ENCODE measurements around the gene STRIP1. TPM values are rescaled to one million over a fixed set of nuclear protein-coding genes. Genes with fewer than 3 reads are reported as not detected.

The STRIP1 gene
- total and polyA plus RNA-seq, 10 of the 15 experiments (the other 5 are each of a cell fraction or from before 2014, with no cell fraction given), result 6.3 to 26.6 (median 18.0) TPM

DNA sequence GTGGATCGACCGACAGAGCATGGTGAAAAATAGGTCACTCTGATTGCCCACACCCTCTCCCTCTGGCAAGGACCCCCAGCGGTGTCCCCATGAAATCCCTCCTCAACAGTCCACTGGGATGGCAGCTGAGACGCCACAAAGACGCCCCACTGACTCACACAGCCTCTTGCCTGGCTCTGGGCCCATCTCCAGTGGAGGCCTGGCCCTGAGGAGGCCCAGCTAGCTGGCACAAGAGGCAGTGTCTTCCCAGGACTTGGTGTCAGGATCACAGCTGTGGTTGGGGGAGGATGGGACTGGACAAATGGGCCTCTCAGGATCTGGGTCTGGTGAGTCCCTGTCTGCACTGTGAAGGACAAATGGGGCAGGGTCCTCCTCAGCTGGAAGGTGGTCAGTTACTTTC lies 31.4 kb downstream of the STRIP1 start:
- Histone ChIP-seq H3K79me2 (ENCODE audit: control insufficient read depth, insufficient read depth, low read length) (no peaks in the 10 kb centered on the region), H3K27me3 (replicated peaks in 1 of 2; ENCODE audit: control insufficient read depth in 2 of 2, insufficient read depth in 2 of 2, low read length in 1 of 2) (peaks cover 24 to 33% of the 10 kb centered on the region in 2 experiments), H3K36me3 (ENCODE audit: control insufficient read depth in 2 of 2, insufficient read depth in 2 of 2, low read length in 1 of 2) (no peaks in the 10 kb centered on the region; a peak in 1 of 4 replicates), H3K4me3 (no peak overlapping the region), H3K9me3 (replicated peaks; ENCODE audit: control insufficient read depth, insufficient read depth, low read length) (no peaks in the 10 kb centered on the region), H4K20me1 (ENCODE audit: control insufficient read depth, insufficient read depth) (peaks cover 7% of the 10 kb centered on the region), H3K4me1 (ENCODE audit: control insufficient read depth, insufficient read depth, low read length) (no peaks in the 10 kb centered on the region), H3K4me2 (ENCODE audit: control insufficient read depth, insufficient read depth) (no peak overlapping the region), H3K9ac (ENCODE audit: control insufficient read depth, insufficient read depth, low read length) (no peak overlapping the region), H3K27ac (ENCODE audit: control insufficient read depth, insufficient read depth) (no peak overlapping the region), H2AFZ (ENCODE audit: control insufficient read depth, low read depth, low read length) (no peak overlapping the region)
- POLR2A ChIA-PET, result no interaction called here
- SMC1A ChIA-PET (ENCODE audit: uncharacterized antibody, unreplicated experiment), result no interaction called here
- TF ChIP-seq, protein P1, sequence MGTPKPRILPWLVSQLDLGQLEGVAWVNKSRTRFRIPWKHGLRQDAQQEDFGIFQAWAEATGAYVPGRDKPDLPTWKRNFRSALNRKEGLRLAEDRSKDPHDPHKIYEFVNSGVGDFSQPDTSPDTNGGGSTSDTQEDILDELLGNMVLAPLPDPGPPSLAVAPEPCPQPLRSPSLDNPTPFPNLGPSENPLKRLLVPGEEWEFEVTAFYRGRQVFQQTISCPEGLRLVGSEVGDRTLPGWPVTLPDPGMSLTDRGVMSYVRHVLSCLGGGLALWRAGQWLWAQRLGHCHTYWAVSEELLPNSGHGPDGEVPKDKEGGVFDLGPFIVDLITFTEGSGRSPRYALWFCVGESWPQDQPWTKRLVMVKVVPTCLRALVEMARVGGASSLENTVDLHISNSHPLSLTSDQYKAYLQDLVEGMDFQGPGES (IDR thresholded peaks at IDR 0.05), result no peak
- no peak for TF ChIP-seq MTA3 (IDR thresholded peaks at IDR 0.05; ENCODE audit: borderline replicate concordance, low read length)
- no peak for TF ChIP-seq HDGF (IDR thresholded peaks at IDR 0.05)
- no peak for TF ChIP-seq ESRRA (IDR thresholded peaks at IDR 0.05; ENCODE audit: low read length)
- TF ChIP-seq MXI1 (IDR thresholded peaks at IDR 0.05; ENCODE audit: low read depth, low read length), result no peak
- TF ChIP-seq SUPT20H (IDR thresholded peaks at IDR 0.05; ENCODE audit: borderline replicate concordance, control insufficient read depth, low read depth, low read length), result no peak
- no peak for TF ChIP-seq MEF2A (IDR thresholded peaks at IDR 0.05; ENCODE audit: insufficient read depth, low read depth, low read length)
- no peak for TF ChIP-seq ATF7 (IDR thresholded peaks at IDR 0.05; ENCODE audit: low read depth)
- no peak for TF ChIP-seq PAX5 (IDR thresholded peaks at IDR 0.05; ENCODE audit: borderline replicate concordance, low read depth, low read length)
- TF ChIP-seq NFIC (IDR thresholded peaks at IDR 0.05; ENCODE audit: low read depth, low read length), result no peak
- TF ChIP-seq STAT1 (conservative IDR thresholded peaks at IDR 0.05), result no peak
- no peak for TF ChIP-seq ZNF207 (IDR thresholded peaks at IDR 0.05; ENCODE audit: borderline replicate concordance)
- TF ChIP-seq ETV6 (conservative IDR thresholded peaks at IDR 0.05 in 1 of 2, IDR thresholded peaks at IDR 0.05 in 1 of 2; ENCODE audit: borderline replicate concordance in 1 of 2, low read depth in 1 of 2), result no peak
- TF ChIP-seq, protein P2, sequence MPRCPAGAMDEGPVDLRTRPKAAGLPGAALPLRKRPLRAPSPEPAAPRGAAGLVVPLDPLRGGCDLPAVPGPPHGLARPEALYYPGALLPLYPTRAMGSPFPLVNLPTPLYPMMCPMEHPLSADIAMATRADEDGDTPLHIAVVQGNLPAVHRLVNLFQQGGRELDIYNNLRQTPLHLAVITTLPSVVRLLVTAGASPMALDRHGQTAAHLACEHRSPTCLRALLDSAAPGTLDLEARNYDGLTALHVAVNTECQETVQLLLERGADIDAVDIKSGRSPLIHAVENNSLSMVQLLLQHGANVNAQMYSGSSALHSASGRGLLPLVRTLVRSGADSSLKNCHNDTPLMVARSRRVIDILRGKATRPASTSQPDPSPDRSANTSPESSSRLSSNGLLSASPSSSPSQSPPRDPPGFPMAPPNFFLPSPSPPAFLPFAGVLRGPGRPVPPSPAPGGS (IDR thresholded peaks at IDR 0.05; ENCODE audit: borderline replicate concordance, insufficient read depth, low read depth, low read length, poor library complexity, severe bottlenecking), result no peak
- TF ChIP-seq NRF1 (conservative IDR thresholded peaks at IDR 0.05; ENCODE audit: low read depth, low read length), result no peak
- WGBS (ENCODE audit: insufficient coverage, insufficient replicate concordance, low lambda C conversion rate, missing lambda C conversion rate), result 63% methylated on average over 5 of the region's 5 CpGs
- intact Hi-C loops (cut with micrococcal nuclease; ENCODE audit: unreplicated experiment) (no loop called here), in situ Hi-C loops (cut with MboI) (no loop called here)
- ATAC-seq, result no peak
- no peak for FAIRE-seq
- no peak for DNase-seq (ENCODE audit: low read depth, low spot score)
- no TSS peak for BruUV-seq (replicated peaks)
- CTCF ChIA-PET, result interaction anchor here (1.1 to 1.6 kb wide), 3 partner anchors 12 to 39 kb away, joined by 4 to 6 read pairs (median 4); no protein-coding TSS in a partner anchor
- RAD21 ChIA-PET (ENCODE audit: unreplicated experiment), result no interaction called here
